IMR-90 (cell line): ENCODE data around the gene DENND10. TPM values are rescaled to one million over a fixed set of nuclear protein-coding genes. Genes with fewer than 3 reads are reported as not detected.

Experiments
- ATAC-seq: fragments of 200-7000 bp; cut with Tn5 transposase; 2 replicates; pipeline ENCODE4 v1.9.1; 2020; ENCODE audit warnings: low read depth, mild to moderate bottlenecking, moderate library complexity
- BruUV-seq: library from RNA; stranded (reverse); fragments of 400-500 nt; replicated peaks from 2 replicates; lab custom pipeline; 2021; lab: Mats Ljungman, UMichigan
- CTCF ChIA-PET: fragments of 300-600 bp; formaldehyde crosslinking; extraction: SDS; loops from one replicate; lab custom pipeline; 2021; ENCODE audit warnings: antibody characterized with exemption; lab: Yijun Ruan, JAX
- POLR2A ChIA-PET: fragments of 300-600 bp; sonication (Branson Sonifier 250); formaldehyde crosslinking; loops from one replicate; lab custom pipeline; 2022; ENCODE audit warnings: antibody characterized with exemption; ENCODE audit not compliant: unreplicated experiment; lab: Charles Lee
- DNase-seq: peaks from one replicate; pipeline ENCODE4 v3.0.0; 2013
- H2AFZ ChIP-seq: replicated peaks from 2 replicates; pipeline ENCODE3; 2013; ENCODE audit warnings: low read length, mild to moderate bottlenecking; ENCODE audit not compliant: poor library complexity
- H2AK5ac ChIP-seq: 2 replicates; pipeline ENCODE4 v1.6.1; 2013; ENCODE audit warnings: low read depth, low read length, inconsistent platforms
- H2AK9ac ChIP-seq: replicated peaks from 2 replicates; pipeline ENCODE3; 2013; ENCODE audit warnings: mild to moderate bottlenecking, low read depth, low read length, moderate library complexity; ENCODE audit not compliant: poor library complexity
- H2BK120ac ChIP-seq: 2 replicates; pipeline ENCODE4 v1.6.1; 2013; ENCODE audit warnings: low read depth, low read length, inconsistent platforms
- H2BK15ac ChIP-seq: 3 replicates; pipeline ENCODE4 v1.6.1; 2013; ENCODE audit warnings: low read depth, low read length, inconsistent platforms
- H2BK20ac ChIP-seq: 2 replicates; pipeline ENCODE4 v1.6.1; 2013; ENCODE audit warnings: low read depth, mild to moderate bottlenecking, inconsistent platforms, low read length, moderate library complexity
- H2BK5ac ChIP-seq: 2 replicates; pipeline ENCODE4 v1.6.1; 2013; ENCODE audit warnings: mild to moderate bottlenecking, low read depth, low read length, inconsistent platforms; ENCODE audit not compliant: poor library complexity, severe bottlenecking
- H3K14ac ChIP-seq: replicated peaks from 2 replicates; pipeline ENCODE4 v1.6.1; 2013; ENCODE audit warnings: low read depth, low read length, inconsistent platforms
- H3K18ac ChIP-seq: 2 replicates; pipeline ENCODE4 v1.6.1; 2013; ENCODE audit warnings: low read depth, low read length, control low read depth
- H3K23ac ChIP-seq: 2 replicates; pipeline ENCODE4 v1.6.1; 2013; ENCODE audit warnings: low read depth, low read length, inconsistent platforms
- H3K27ac ChIP-seq: 2 replicates; pipeline ENCODE4 v1.5.1; 2013; ENCODE audit warnings: mild to moderate bottlenecking, control low read depth, low read length; ENCODE audit not compliant: insufficient read depth
- H3K27me3 ChIP-seq: 2 replicates; pipeline ENCODE4 v1.6.1; 2013; ENCODE audit warnings: low read length; ENCODE audit not compliant: control insufficient read depth, insufficient read depth
- H3K36me3 ChIP-seq: 2 replicates; pipeline ENCODE4 v1.6.1; 2013; ENCODE audit warnings: low read length, mixed read lengths; ENCODE audit not compliant: control insufficient read depth, insufficient read depth
- H3K4ac ChIP-seq: 2 replicates; pipeline ENCODE4 v1.6.1; 2013; ENCODE audit warnings: low read depth, low read length, inconsistent platforms
- H3K4me1 ChIP-seq: 2 replicates; pipeline ENCODE4 v1.6.1; 2013; ENCODE audit warnings: low read length, mixed read lengths; ENCODE audit not compliant: control insufficient read depth, insufficient read depth
- H3K4me2 ChIP-seq: 2 replicates; pipeline ENCODE4 v1.6.1; 2013; ENCODE audit warnings: low read depth, mild to moderate bottlenecking, control low read depth, low read length, moderate library complexity
- H3K4me3 ChIP-seq: 2 replicates; pipeline ENCODE4 v1.5.1; 2013; ENCODE audit warnings: low read depth, mild to moderate bottlenecking, control low read depth, low read length, moderate library complexity; ENCODE audit not compliant: insufficient read depth
- H3K56ac ChIP-seq: 2 replicates; pipeline ENCODE4 v1.6.1; 2013; ENCODE audit warnings: low read length, inconsistent platforms; ENCODE audit not compliant: insufficient read depth; ENCODE audit errors: extremely low read depth
- H3K79me1 ChIP-seq, 2 experiments: 2 replicates each; pipeline ENCODE4 v1.6.1; 2013; ENCODE audit warnings: low read length in 2 of 2, inconsistent platforms in 1 of 2, low read depth in 1 of 2
- H3K9ac ChIP-seq: 2 replicates; pipeline ENCODE4 v1.6.1; 2013; ENCODE audit warnings: low read depth, low read length, control low read depth
- H3K9me1 ChIP-seq: 2 replicates; pipeline ENCODE4 v1.6.1; 2013; ENCODE audit warnings: low read length, inconsistent platforms; ENCODE audit not compliant: insufficient read depth
- H3K9me3 ChIP-seq: 2 replicates; pipeline ENCODE4 v1.6.1; 2013; ENCODE audit warnings: low read length; ENCODE audit not compliant: control insufficient read depth, insufficient read depth
- H4K20me1 ChIP-seq: 2 replicates; pipeline ENCODE4 v1.6.1; 2013; ENCODE audit warnings: low read length, inconsistent platforms; ENCODE audit not compliant: insufficient read depth
- H4K5ac ChIP-seq: 2 replicates; pipeline ENCODE4 v1.6.1; 2013; ENCODE audit warnings: mild to moderate bottlenecking, low read depth, low read length, control low read depth
- H4K8ac ChIP-seq, 2 experiments: 2 replicates each; pipeline ENCODE4 v1.6.1; 2013; ENCODE audit warnings: low read depth in 2 of 2, low read length in 2 of 2, control low read depth in 1 of 2, inconsistent platforms in 1 of 2
- H4K91ac ChIP-seq: 2 replicates; pipeline ENCODE4 v1.6.1; 2013; ENCODE audit warnings: low read depth, low read length, inconsistent platforms; ENCODE audit not compliant: insufficient read depth
- BHLHE40 ChIP-seq: fragments of 150-350 bp; IDR thresholded peaks from 2 replicates; pipeline ENCODE4 v1.6.1; 2016; ENCODE audit warnings: mild to moderate bottlenecking, low read depth, low read length
- ELK1 ChIP-seq: fragments of 150-350 bp; IDR thresholded peaks from 2 replicates; pipeline ENCODE4 v1.6.1; 2016; ENCODE audit warnings: low read depth, mild to moderate bottlenecking, low read length, moderate library complexity, borderline replicate concordance
- FOS ChIP-seq: fragments of 150-350 bp; IDR thresholded peaks from 2 replicates; pipeline ENCODE4 v1.6.1; 2016; ENCODE audit warnings: low read depth, low read length
- MAZ ChIP-seq: IDR thresholded peaks from 2 replicates; pipeline ENCODE4 v1.6.1; 2012; ENCODE audit warnings: low read depth, mild to moderate bottlenecking, low read length, improper control_type of control experiment, moderate library complexity, borderline replicate concordance
- MXI1 ChIP-seq: IDR thresholded peaks from 2 replicates; pipeline ENCODE4 v1.6.1; 2012; ENCODE audit warnings: low read depth, mild to moderate bottlenecking, low read length, moderate library complexity, borderline replicate concordance
- NFE2L2 ChIP-seq: fragments of 150-350 bp; IDR thresholded peaks from 2 replicates; pipeline ENCODE4 v1.6.1; 2016; ENCODE audit warnings: low read depth, mild to moderate bottlenecking, low read length
- POLR2A ChIP-seq: IDR thresholded peaks from 2 replicates; pipeline ENCODE4 v1.6.1; 2012; ENCODE audit warnings: mild to moderate bottlenecking, low read depth, low read length
- RAD21 ChIP-seq: IDR thresholded peaks from 2 replicates; pipeline ENCODE4 v1.6.1; 2012; ENCODE audit warnings: low read length, improper control_type of control experiment
- RCOR1 ChIP-seq: IDR thresholded peaks from 2 replicates; pipeline ENCODE4 v1.6.1; 2012; ENCODE audit warnings: mild to moderate bottlenecking, low read length, improper control_type of control experiment; ENCODE audit not compliant: insufficient replicate concordance
- USF2 ChIP-seq: fragments of 150-350 bp; IDR thresholded peaks from 2 replicates; pipeline ENCODE4 v1.6.1; 2017; ENCODE audit warnings: mild to moderate bottlenecking, antibody characterized with exemption, low read length, low read depth
- WGBS, 2 experiments: methylation state at CpG; one replicate each; pipeline versions ENCODE4 v1.1.5 to v1.1.7; 2013; ENCODE audit warnings: missing lambda C conversion rate in 2 of 2; ENCODE audit not compliant: insufficient read length in 1 of 2; ENCODE audit errors: extremely low coverage in 2 of 2; 5-methylcytosine and 5-hydroxymethylcytosine counted together
- dilution Hi-C: fragments of 300-500 bp; cut with HindIII; formaldehyde crosslinking; loops from one replicate; pipeline ENCODE4 v1.14.3; 2018; ENCODE audit warnings: low sequenced_read_pairs; ENCODE audit not compliant: unreplicated experiment
- in situ Hi-C: fragments of 300-500 bp; cut with MboI; formaldehyde crosslinking; loops from 3 replicates; pipeline ENCODE4 v1.14.3; 2019; ENCODE audit warnings: low sequenced_read_pairs, inconsistent platforms, mixed read lengths
- intact Hi-C: fragments of 100-400 bp; cut with micrococcal nuclease; formaldehyde crosslinking; loops from 2 replicates; pipeline ENCODE4 v1.10.0; 2022
- polyA plus RNA-seq, 3 experiments: library from polyadenylated mRNA; depleted of rRNA; stranded (reverse); fragments of >200 nt; gene quantifications; 2 replicates each; pipeline ENCODE4 v1.2.3, GENCODE V29; 2012; ENCODE audit warnings: low replicate concordance in 1 of 3
- total RNA-seq: library from RNA; depleted of rRNA; stranded (reverse); fragments of >200 nt; gene quantifications from 2 replicates; pipeline ENCODE4 v1.2.3, GENCODE V29; 2012
- TF ChIP-seq, protein P1 (sequence below): conservative IDR thresholded peaks from 2 replicates; pipeline ENCODE4 v1.5.1; 2012; ENCODE audit warnings: mild to moderate bottlenecking, low read depth, low read length, improper control_type of control experiment

Gene DENND10
- total and polyA plus RNA-seq, 2 of the 4 experiments (the other 2 are of a cell fraction), result 50.9 to 81.4 TPM

DNA sequence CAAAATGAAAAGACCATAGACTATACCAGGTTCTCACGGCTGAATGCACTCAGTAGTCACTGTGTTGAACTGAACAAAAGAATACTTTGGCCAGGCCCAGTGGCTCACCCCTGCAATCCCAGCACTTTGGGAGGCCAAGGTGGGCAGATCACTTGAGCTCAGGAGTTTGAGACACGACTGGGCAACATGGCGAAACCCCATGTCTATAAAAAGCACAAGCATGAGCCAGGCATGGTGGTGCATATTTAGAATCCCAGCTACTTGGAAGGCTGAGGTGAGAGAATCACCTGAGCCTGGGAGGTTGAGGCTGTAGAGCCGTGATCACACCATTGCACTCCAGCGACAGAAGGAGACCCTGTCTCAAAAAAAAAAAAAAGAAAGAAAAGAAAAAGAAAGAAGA lies 49.1 kb downstream of the DENND10 start:
- ATAC-seq (no peak), DNase-seq (no peak)
- intact Hi-C loops (no loop called here), in situ Hi-C loops (no loop called here), dilution Hi-C loops (no loop called here)
- Histone ChIP-seq H3K9ac (no peak overlapping the region), H2BK15ac (no peak overlapping the region), H3K4me3 (no peak overlapping the region), H4K5ac (no peak overlapping the region), H3K4ac (no peak overlapping the region), H4K20me1 (no peaks in the 10 kb centered on the region), H2BK20ac (no peak overlapping the region), H3K4me2 (no peak overlapping the region), H3K27me3 (no peaks in the 10 kb centered on the region), H4K91ac (no peak overlapping the region), H4K8ac (no peak overlapping the region), H3K36me3 (peaks cover 25% of the 10 kb centered on the region), H3K9me3 (no peaks in the 10 kb centered on the region), H3K18ac (no peak overlapping the region), H3K9me1 (no peaks in the 10 kb centered on the region; the same call in 1 of the 2 replicates), H2AFZ (no peak overlapping the region), H3K56ac (no peak overlapping the region), H2AK5ac (no peak overlapping the region), H2AK9ac (no peak overlapping the region), H3K14ac (no peak overlapping the region), H3K79me1 (no peaks in the 10 kb centered on the region), H3K27ac (no peak overlapping the region), H2BK5ac (no peak overlapping the region), H2BK120ac (no peak overlapping the region), H3K23ac (no peak overlapping the region), H3K4me1 (no peaks in the 10 kb centered on the region)
- POLR2A ChIA-PET, result no interaction called here
- no TSS peak for BruUV-seq
- CTCF ChIA-PET, result interaction anchor here (1.0 kb wide), 1 partner anchor 8 kb away, joined by 3 read pairs; no protein-coding TSS in a partner anchor
- WGBS, 2 experiments, result 100% methylated on average over 1 of the region's 5 CpGs; no CpG with 5 or more reads in 1 of the 2 experiments
- TF ChIP-seq MXI1 (no peak), RCOR1 (no peak), BHLHE40 (no peak), USF2 (no peak), FOS (no peak), NFE2L2 (no peak), POLR2A (no peak), MAZ (no peak), ELK1 (no peak), RAD21 (no peak)
- TF ChIP-seq, protein P1, sequence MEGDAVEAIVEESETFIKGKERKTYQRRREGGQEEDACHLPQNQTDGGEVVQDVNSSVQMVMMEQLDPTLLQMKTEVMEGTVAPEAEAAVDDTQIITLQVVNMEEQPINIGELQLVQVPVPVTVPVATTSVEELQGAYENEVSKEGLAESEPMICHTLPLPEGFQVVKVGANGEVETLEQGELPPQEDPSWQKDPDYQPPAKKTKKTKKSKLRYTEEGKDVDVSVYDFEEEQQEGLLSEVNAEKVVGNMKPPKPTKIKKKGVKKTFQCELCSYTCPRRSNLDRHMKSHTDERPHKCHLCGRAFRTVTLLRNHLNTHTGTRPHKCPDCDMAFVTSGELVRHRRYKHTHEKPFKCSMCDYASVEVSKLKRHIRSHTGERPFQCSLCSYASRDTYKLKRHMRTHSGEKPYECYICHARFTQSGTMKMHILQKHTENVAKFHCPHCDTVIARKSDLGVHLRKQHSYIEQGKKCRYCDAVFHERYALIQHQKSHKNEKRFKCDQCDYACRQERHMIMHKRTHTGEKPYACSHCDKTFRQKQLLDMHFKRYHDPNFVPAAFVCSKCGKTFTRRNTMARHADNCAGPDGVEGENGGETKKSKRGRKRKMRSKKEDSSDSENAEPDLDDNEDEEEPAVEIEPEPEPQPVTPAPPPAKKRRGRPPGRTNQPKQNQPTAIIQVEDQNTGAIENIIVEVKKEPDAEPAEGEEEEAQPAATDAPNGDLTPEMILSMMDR, result no peak
